ENCODE results near the gene CLTA.
"Not testable (repeated sequence)": the region's sequence is repeated elsewhere in the genome, so short reads cannot be mapped to it uniquely, and the experiment has no call there.

CLTA gene

DNA sequence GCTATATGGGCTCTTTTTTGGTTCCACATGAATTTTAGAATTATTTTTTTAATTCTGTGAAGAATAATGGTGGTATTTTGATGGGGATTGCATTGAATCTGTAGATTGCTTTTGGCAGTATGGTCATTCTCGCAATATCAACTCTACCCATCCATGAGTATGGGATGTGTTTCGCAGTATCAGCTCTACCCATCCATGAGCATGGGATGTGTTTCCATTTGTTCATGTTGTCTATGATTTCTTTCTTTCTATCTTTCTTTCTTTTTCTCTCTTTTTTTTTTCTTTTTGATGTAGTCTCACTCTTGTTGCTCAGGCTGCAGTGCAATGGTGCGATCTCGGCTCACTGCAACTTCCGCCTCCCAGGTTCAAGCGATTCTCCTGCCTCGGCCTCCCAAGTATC, 48.5 kb downstream of the CLTA start:
- peak; percentile 96 for TF ChIP-seq ZNF248 (tag by site-specific recombination; IDR thresholded peaks at IDR 0.05)
- H3K36me3 ChIP-seq (ENCODE audit: control insufficient read depth in 2 of 2, insufficient read depth in 1 of 2, low read length in 2 of 2), result peaks cover 17 to 49% of the 10 kb centered on the region in 2 experiments; a peak in 2 of 3 replicates
- H3K27ac ChIP-seq (ENCODE audit: extremely low read depth, low read depth, low read length); H3K4me3 ChIP-seq (ENCODE audit: low read depth, low read length); H3K4me1 ChIP-seq (ENCODE audit: control insufficient read depth, insufficient read depth, low read length); H3K9me3 ChIP-seq (ENCODE audit: control insufficient read depth, insufficient read depth, low read depth, low read length); POLR2A ChIA-PET: not testable (repeated sequence)
- CTCF ChIA-PET, result interaction anchor here (0.6 kb wide), 2 partner anchors 148 to 594 kb away, joined by 3 to 7 read pairs; no protein-coding TSS in a partner anchor

DNA sequence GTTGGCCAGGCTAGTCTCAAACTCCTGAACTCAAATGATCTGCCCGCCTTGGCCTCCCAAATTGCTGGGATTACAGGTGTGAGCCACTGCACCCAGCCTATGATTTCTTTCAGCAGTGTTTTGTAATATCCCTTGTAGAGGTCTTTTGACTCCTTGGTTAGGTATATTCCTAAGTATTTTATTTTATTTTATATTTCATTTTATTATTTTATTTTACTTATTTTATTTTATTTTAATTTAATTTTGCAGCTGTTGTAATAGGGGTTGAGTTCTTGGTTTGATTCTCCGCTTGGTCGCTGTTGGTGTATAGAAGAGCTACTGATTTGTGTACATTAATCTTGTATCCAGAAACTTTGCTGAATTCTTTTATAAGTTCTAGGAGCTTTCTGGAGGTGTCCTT, 49.0 kb downstream of the CLTA start:
- H3K36me3 ChIP-seq (ENCODE audit: control insufficient read depth in 2 of 2, insufficient read depth in 1 of 2, low read length in 2 of 2), result peaks cover 20 to 44% of the 10 kb centered on the region in 2 experiments; a peak in 2 of 3 replicates
- H3K9me3 ChIP-seq (ENCODE audit: control insufficient read depth, insufficient read depth, low read depth, low read length); H3K4me1 ChIP-seq (ENCODE audit: control insufficient read depth, insufficient read depth, low read length); H3K4me3 ChIP-seq (ENCODE audit: low read depth, low read length); POLR2A ChIA-PET; H3K27ac ChIP-seq (ENCODE audit: extremely low read depth, low read depth, low read length): not testable (repeated sequence)
- CTCF ChIA-PET, result interaction anchor here (1.2 kb wide), 1 partner anchor 89 kb away, joined by 3 read pairs; no protein-coding TSS in a partner anchor

DNA sequence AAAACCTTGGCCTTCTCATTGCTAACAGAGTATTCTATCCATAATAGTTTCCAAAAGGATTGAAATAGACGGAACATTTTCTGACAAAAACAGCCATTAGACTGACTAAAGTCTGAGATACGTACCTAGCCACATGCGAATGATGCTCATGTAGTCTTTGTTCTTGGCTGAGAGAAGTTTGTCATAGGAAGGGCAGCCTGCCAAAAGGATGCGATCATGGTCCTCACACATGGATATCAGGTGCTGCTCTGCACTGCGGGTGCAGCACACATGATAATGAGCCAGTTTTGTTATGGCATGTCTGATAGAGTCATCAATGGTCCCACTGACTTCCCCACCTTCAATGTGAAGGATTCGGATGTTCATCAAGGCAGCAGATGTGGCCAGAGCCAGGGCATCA, 55.2 kb downstream of the CLTA start:
- Histone ChIP-seq H3K36me3 (ENCODE audit: control insufficient read depth in 2 of 2, insufficient read depth in 1 of 2, low read length in 2 of 2) (peaks cover 23 to 54% of the 10 kb centered on the region in 2 experiments; a peak in 2 of 3 replicates), H3K4me3 (ENCODE audit: low read depth, low read length) (no peak overlapping the region), H3K27ac (ENCODE audit: extremely low read depth, low read depth, low read length) (no peak overlapping the region), H3K4me1 (ENCODE audit: control insufficient read depth, insufficient read depth, low read length) (no peaks in the 10 kb centered on the region), H3K9me3 (ENCODE audit: control insufficient read depth, insufficient read depth, low read depth, low read length) (no peaks in the 10 kb centered on the region)
- ChIA-PET POLR2A (no interaction called here), CTCF (interaction anchor here (0.7 to 3.0 kb wide), 2 partner anchors 82 to 90 kb away, joined by 3 to 12 read pairs; no protein-coding TSS in a partner anchor)
- TF ChIP-seq ZNF600 (tag by site-specific recombination; IDR thresholded peaks at IDR 0.05) (peak; percentile 70), ZNF791 (tag by site-specific recombination; IDR thresholded peaks at IDR 0.05) (no peak), ZNF670 (tag by site-specific recombination; IDR thresholded peaks at IDR 0.05; ENCODE audit: low read depth) (no peak), ZNF561 (tag by site-specific recombination; IDR thresholded peaks at IDR 0.05; ENCODE audit: borderline replicate concordance) (no peak)
- TF ChIP-seq, protein P1, sequence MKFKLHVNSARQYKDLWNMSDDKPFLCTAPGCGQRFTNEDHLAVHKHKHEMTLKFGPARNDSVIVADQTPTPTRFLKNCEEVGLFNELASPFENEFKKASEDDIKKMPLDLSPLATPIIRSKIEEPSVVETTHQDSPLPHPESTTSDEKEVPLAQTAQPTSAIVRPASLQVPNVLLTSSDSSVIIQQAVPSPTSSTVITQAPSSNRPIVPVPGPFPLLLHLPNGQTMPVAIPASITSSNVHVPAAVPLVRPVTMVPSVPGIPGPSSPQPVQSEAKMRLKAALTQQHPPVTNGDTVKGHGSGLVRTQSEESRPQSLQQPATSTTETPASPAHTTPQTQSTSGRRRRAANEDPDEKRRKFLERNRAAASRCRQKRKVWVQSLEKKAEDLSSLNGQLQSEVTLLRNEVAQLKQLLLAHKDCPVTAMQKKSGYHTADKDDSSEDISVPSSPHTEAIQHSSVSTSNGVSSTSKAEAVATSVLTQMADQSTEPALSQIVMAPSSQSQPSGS (tag by site-specific recombination; IDR thresholded peaks at IDR 0.05; ENCODE audit: low read depth), result no peak

DNA sequence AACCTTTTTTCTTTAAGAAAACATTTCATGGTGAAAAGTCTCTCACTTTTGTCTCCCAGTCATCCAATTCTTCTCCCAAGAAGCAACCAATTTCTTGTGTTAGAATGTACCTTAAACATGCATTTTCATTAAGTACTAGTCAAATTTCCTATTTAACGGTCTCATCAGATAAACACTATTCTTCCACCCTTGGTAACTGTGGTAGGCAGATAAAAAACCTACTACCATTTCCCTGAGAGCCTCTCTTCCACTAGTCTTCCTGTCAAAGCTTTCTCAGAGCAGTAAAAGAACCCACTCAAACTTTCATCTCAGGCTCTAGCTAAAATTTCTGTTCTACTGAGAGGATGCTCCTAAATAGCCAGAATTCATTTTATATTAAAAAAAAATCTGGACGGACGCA, 56.6 kb downstream of the CLTA start:
- Histone ChIP-seq H3K4me1 (ENCODE audit: control insufficient read depth, insufficient read depth, low read length) (no peaks in the 10 kb centered on the region), H3K36me3 (ENCODE audit: control insufficient read depth in 2 of 2, insufficient read depth in 1 of 2, low read length in 2 of 2) (peaks cover 23 to 41% of the 10 kb centered on the region in 2 experiments; a peak in 2 of 3 replicates), H3K4me3 (ENCODE audit: low read depth, low read length) (no peak overlapping the region), H3K27ac (ENCODE audit: extremely low read depth, low read depth, low read length) (no peak overlapping the region), H3K9me3 (ENCODE audit: control insufficient read depth, insufficient read depth, low read depth, low read length) (no peaks in the 10 kb centered on the region)
- POLR2A ChIA-PET, result interaction anchor here (3.3 kb wide), 1 partner anchor 11 kb away, joined by 13 read pairs; the partner anchor contains the start of gene GNE
- CTCF ChIA-PET, result interaction anchor here (0.6 to 5.7 kb wide), 18 partner anchors 12 to 448 kb away, joined by 3 to 97 read pairs (median 5); no protein-coding TSS in a partner anchor
- no peak for TF ChIP-seq ZNF660 (tag by site-specific recombination; IDR thresholded peaks at IDR 0.05)
- TF ChIP-seq YY2 (tag by site-specific recombination; IDR thresholded peaks at IDR 0.05), result no peak
- no peak for TF ChIP-seq HOXA7 (CRISPR knock-in tag; IDR thresholded peaks at IDR 0.05; ENCODE audit: borderline replicate concordance)
- no peak for TF ChIP-seq ZBTB21 (tag by site-specific recombination; IDR thresholded peaks at IDR 0.05)
- TF ChIP-seq, protein P2, sequence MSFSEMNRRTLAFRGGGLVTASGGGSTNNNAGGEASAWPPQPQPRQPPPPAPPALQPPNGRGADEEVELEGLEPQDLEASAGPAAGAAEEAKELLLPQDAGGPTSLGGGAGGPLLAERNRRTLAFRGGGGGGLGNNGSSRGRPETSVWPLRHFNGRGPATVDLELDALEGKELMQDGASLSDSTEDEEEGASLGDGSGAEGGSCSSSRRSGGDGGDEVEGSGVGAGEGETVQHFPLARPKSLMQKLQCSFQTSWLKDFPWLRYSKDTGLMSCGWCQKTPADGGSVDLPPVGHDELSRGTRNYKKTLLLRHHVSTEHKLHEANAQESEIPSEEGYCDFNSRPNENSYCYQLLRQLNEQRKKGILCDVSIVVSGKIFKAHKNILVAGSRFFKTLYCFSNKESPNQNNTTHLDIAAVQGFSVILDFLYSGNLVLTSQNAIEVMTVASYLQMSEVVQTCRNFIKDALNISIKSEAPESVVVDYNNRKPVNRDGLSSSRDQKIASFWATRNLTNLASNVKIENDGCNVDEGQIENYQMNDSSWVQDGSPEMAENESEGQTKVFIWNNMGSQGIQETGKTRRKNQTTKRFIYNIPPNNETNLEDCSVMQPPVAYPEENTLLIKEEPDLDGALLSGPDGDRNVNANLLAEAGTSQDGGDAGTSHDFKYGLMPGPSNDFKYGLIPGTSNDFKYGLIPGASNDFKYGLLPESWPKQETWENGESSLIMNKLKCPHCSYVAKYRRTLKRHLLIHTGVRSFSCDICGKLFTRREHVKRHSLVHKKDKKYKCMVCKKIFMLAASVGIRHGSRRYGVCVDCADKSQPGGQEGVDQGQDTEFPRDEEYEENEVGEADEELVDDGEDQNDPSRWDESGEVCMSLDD (tag by site-specific recombination; IDR thresholded peaks at IDR 0.05), result no peak
- no peak for TF ChIP-seq PRDM1 (tag by site-specific recombination; IDR thresholded peaks at IDR 0.05)
- TF ChIP-seq ZFP3 (tag by site-specific recombination; IDR thresholded peaks at IDR 0.05; ENCODE audit: low read depth), result no peak
- TF ChIP-seq RBAK (tag by site-specific recombination; IDR thresholded peaks at IDR 0.05), result no peak
- TF ChIP-seq, protein P3, sequence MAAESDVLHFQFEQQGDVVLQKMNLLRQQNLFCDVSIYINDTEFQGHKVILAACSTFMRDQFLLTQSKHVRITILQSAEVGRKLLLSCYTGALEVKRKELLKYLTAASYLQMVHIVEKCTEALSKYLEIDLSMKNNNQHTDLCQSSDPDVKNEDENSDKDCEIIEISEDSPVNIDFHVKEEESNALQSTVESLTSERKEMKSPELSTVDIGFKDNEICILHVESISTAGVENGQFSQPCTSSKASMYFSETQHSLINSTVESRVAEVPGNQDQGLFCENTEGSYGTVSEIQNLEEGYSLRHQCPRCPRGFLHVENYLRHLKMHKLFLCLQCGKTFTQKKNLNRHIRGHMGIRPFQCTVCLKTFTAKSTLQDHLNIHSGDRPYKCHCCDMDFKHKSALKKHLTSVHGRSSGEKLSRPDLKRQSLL (tag by site-specific recombination; IDR thresholded peaks at IDR 0.05), result no peak
- TF ChIP-seq ZNF561 (tag by site-specific recombination; IDR thresholded peaks at IDR 0.05; ENCODE audit: borderline replicate concordance), result no peak
